Panc1 (cell line): ENCODE measurements around the gene HS2ST1.

Source experiments
- POLR2AphosphoS5 ChIP-seq: IDR thresholded peaks from 2 replicates; pipeline ENCODE4 v1.6.1; 2012; ENCODE audit warnings: mild to moderate bottlenecking, low read depth, low read length, moderate library complexity
- SIN3A ChIP-seq: IDR thresholded peaks from 2 replicates; pipeline ENCODE4 v1.6.1; 2012; ENCODE audit warnings: low read depth, mild to moderate bottlenecking, low read length, moderate library complexity, borderline replicate concordance; ENCODE audit not compliant: insufficient read depth
- TCF7L2 ChIP-seq: IDR thresholded peaks from 2 replicates; pipeline ENCODE4 v1.6.1; 2011; ENCODE audit warnings: mild to moderate bottlenecking, low read depth, low read length, inconsistent platforms
- TF ChIP-seq, protein P1 (sequence below): fragments of 450-650 bp; IDR thresholded peaks from 2 replicates; pipeline ENCODE4 v1.5.1; 2017; ENCODE audit warnings: mild to moderate bottlenecking
- TF ChIP-seq, protein P2 (sequence below), 2 experiments: IDR thresholded peaks; 2 replicates each; pipeline ENCODE4 v1.6.1; 2011 to 2012; ENCODE audit warnings: low read depth in 2 of 2, control low read depth in 1 of 2, low read length in 1 of 2, mild to moderate bottlenecking in 1 of 2, moderate library complexity in 1 of 2; ENCODE audit not compliant: insufficient read depth in 1 of 2

DNA sequence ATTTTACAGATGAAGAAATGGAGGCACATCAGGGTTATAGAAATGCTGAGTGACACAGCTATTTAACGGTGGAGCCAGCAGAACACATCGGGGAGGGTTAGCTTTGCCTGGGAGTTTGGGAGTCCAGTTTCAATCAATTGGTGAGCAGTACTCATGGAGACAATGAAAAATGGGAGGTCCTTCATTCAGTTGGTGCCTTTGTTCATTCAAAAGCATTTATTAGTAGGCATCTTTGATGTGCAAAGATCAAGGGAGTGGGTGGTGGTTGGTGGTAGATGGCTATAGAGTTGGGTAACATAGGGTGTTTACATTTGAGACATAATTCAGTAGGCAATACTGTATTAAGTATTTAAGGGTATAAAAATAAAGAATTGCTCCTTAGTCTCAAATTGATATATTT lies 230.5 kb downstream of the HS2ST1 start:
- TF ChIP-seq SIN3A (no peak), POLR2AphosphoS5 (no peak), TCF7L2 (no peak)
- TF ChIP-seq, protein P1, sequence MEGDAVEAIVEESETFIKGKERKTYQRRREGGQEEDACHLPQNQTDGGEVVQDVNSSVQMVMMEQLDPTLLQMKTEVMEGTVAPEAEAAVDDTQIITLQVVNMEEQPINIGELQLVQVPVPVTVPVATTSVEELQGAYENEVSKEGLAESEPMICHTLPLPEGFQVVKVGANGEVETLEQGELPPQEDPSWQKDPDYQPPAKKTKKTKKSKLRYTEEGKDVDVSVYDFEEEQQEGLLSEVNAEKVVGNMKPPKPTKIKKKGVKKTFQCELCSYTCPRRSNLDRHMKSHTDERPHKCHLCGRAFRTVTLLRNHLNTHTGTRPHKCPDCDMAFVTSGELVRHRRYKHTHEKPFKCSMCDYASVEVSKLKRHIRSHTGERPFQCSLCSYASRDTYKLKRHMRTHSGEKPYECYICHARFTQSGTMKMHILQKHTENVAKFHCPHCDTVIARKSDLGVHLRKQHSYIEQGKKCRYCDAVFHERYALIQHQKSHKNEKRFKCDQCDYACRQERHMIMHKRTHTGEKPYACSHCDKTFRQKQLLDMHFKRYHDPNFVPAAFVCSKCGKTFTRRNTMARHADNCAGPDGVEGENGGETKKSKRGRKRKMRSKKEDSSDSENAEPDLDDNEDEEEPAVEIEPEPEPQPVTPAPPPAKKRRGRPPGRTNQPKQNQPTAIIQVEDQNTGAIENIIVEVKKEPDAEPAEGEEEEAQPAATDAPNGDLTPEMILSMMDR: no peak
- TF ChIP-seq, protein P2, sequence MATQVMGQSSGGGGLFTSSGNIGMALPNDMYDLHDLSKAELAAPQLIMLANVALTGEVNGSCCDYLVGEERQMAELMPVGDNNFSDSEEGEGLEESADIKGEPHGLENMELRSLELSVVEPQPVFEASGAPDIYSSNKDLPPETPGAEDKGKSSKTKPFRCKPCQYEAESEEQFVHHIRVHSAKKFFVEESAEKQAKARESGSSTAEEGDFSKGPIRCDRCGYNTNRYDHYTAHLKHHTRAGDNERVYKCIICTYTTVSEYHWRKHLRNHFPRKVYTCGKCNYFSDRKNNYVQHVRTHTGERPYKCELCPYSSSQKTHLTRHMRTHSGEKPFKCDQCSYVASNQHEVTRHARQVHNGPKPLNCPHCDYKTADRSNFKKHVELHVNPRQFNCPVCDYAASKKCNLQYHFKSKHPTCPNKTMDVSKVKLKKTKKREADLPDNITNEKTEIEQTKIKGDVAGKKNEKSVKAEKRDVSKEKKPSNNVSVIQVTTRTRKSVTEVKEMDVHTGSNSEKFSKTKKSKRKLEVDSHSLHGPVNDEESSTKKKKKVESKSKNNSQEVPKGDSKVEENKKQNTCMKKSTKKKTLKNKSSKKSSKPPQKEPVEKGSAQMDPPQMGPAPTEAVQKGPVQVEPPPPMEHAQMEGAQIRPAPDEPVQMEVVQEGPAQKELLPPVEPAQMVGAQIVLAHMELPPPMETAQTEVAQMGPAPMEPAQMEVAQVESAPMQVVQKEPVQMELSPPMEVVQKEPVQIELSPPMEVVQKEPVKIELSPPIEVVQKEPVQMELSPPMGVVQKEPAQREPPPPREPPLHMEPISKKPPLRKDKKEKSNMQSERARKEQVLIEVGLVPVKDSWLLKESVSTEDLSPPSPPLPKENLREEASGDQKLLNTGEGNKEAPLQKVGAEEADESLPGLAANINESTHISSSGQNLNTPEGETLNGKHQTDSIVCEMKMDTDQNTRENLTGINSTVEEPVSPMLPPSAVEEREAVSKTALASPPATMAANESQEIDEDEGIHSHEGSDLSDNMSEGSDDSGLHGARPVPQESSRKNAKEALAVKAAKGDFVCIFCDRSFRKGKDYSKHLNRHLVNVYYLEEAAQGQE (IDR thresholded peaks at IDR 0.05; ENCODE audit: insufficient read depth in 1 of 2, low read depth in 2 of 2, low read length in 1 of 2): no peak
